Right lobe of liver (tissue), 4 donors: ENCODE results near the gene RGS16.

Experiments
- POLR2A ChIP-seq: fragments of 450-650 bp; IDR thresholded peaks from one replicate; pipeline ENCODE4 v1.6.1; 2017; ENCODE audit warnings: antibody characterized with exemption, mild to moderate bottlenecking
- TF ChIP-seq, protein P1 (sequence below), 4 donors: fragments of 200-600 bp in 3 of 4; fragments of 450-650 bp in 1 of 4; IDR thresholded peaks; one replicate each; pipeline versions ENCODE4 v1.5.1 to v1.8.0; 2016 to 2022; ENCODE audit warnings: antibody characterized with exemption in 4 of 4, mild to moderate bottlenecking in 2 of 4
- donor health status: DM: no; HTN: no; CAD: no.
- donor health status: DM: no; HTN: no; CAD: no.
- donor health status: DM: no; HTN: yes; CAD: no.

DNA sequence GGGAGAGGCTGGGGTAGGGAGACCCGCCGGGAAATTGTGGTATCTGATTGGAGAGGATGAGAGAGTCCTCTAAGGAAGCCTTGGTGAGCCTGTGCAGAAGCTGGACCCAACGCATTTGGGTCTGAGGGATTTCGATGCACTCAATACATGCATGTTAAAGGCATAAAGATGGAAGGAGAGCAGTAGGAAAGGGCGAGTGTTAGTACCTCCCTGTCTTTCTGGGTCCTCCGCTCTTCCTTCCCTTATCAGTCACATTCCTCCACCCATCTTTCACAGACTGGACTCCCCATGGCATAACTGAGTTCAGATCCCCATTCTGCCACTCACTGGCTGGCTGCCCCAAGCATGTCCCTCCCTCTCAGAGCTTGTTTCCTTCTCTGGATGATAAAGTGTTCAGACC is 7.3 kb downstream of the RGS16 start:
- no peak for TF ChIP-seq POLR2A
- TF ChIP-seq, protein P1, sequence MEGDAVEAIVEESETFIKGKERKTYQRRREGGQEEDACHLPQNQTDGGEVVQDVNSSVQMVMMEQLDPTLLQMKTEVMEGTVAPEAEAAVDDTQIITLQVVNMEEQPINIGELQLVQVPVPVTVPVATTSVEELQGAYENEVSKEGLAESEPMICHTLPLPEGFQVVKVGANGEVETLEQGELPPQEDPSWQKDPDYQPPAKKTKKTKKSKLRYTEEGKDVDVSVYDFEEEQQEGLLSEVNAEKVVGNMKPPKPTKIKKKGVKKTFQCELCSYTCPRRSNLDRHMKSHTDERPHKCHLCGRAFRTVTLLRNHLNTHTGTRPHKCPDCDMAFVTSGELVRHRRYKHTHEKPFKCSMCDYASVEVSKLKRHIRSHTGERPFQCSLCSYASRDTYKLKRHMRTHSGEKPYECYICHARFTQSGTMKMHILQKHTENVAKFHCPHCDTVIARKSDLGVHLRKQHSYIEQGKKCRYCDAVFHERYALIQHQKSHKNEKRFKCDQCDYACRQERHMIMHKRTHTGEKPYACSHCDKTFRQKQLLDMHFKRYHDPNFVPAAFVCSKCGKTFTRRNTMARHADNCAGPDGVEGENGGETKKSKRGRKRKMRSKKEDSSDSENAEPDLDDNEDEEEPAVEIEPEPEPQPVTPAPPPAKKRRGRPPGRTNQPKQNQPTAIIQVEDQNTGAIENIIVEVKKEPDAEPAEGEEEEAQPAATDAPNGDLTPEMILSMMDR (IDR thresholded peaks at IDR 0.05) = no peak
